GM12891 (cell line): ENCODE measurements around the gene ITGAD.

Source experiments
- DNase-seq: peaks from one replicate; pipeline ENCODE4 v3.0.0; 2011; ENCODE audit warnings: low spot score; ENCODE audit not compliant: insufficient read length
- FAIRE-seq: peaks from 2 replicates; lab custom pipeline; 2011; peaks lifted over from hg19 to GRCh38; lab: Jason Lieb, UNC
- PAX5 ChIP-seq: IDR thresholded peaks from 2 replicates; pipeline ENCODE4 v1.6.1; 2011; ENCODE audit warnings: low read length, moderate library complexity, mild to moderate bottlenecking; ENCODE audit not compliant: insufficient read depth, severe bottlenecking
- POLR2A ChIP-seq: IDR thresholded peaks from 2 replicates; pipeline ENCODE4 v1.6.1; 2011; ENCODE audit warnings: low read depth, low read length, control low read depth
- POLR2AphosphoS5 ChIP-seq: IDR thresholded peaks from 2 replicates; pipeline ENCODE4 v1.6.1; 2011; ENCODE audit warnings: low read depth, low read length, control low read depth
- POU2F2 ChIP-seq: IDR thresholded peaks from 2 replicates; pipeline ENCODE4 v1.6.1; 2011; ENCODE audit warnings: low read depth, mild to moderate bottlenecking, control low read depth, low read length, moderate library complexity
- SPI1 ChIP-seq: IDR thresholded peaks from 2 replicates; pipeline ENCODE4 v1.6.1; 2011; ENCODE audit warnings: low read depth, low read length, control low read depth
- TAF1 ChIP-seq: IDR thresholded peaks from 2 replicates; pipeline ENCODE4 v1.6.1; 2011; ENCODE audit warnings: low read depth, low read length, control low read depth

ITGAD gene

GRCh38 chr16:31382485-31383161 lies 10.5 kb upstream of the ITGAD start:
- TF ChIP-seq PAX5 (no peak), POLR2AphosphoS5 (no peak), SPI1 (no peak), POLR2A (no peak), TAF1 (no peak), POU2F2 (no peak)
- FAIRE-seq (peak; percentile 84), DNase-seq (peak; percentile 73)

- DNase-seq: no peak
- TF ChIP-seq PAX5 (no peak), SPI1 (no peak), TAF1 (no peak), POLR2AphosphoS5 (no peak), POLR2A (no peak), POU2F2 (no peak)
- no peak for FAIRE-seq
These were observed 7.5 kb upstream of the ITGAD start for GRCh38 chr16:31385680-31386079.

GRCh38 chr16:31386157-31386984 lies 6.8 kb upstream of the ITGAD start:
- FAIRE-seq (no peak), DNase-seq (no peak)
- TF ChIP-seq POLR2AphosphoS5: no peak
- peak; percentile 39; the same call in 1 of the 2 replicates for TF ChIP-seq POU2F2
- TF ChIP-seq TAF1: no peak

- DNase-seq (no peak), FAIRE-seq (no peak)
- TF ChIP-seq PAX5 (no peak), POU2F2 (no peak), POLR2AphosphoS5 (no peak), POLR2A (no peak), SPI1 (no peak), TAF1 (no peak)
These were observed 4.6 kb upstream of the ITGAD start for GRCh38 chr16:31388535-31388934.

GRCh38 chr16:31390504-31391041 lies 2.6 kb upstream of the ITGAD start:
- FAIRE-seq: no peak
- no peak for TF ChIP-seq TAF1
- TF ChIP-seq POLR2AphosphoS5: no peak
- no peak for TF ChIP-seq POLR2A
- no peak for TF ChIP-seq SPI1
- no peak for TF ChIP-seq PAX5
- TF ChIP-seq POU2F2: no peak

GRCh38 chr16:31395647-31396046 lies 2.5 kb downstream of the ITGAD start:
- no peak for TF ChIP-seq POLR2A
- TF ChIP-seq SPI1: no peak
- no peak for TF ChIP-seq PAX5
- TF ChIP-seq POLR2AphosphoS5: no peak
- TF ChIP-seq POU2F2: no peak
- DNase-seq (no peak), FAIRE-seq (no peak)

More at GRCh38 chr16:31390504-31391041, 2.6 kb upstream of the ITGAD start:
- DNase-seq: no peak

GRCh38 chr16:31397096-31397660 lies 4.0 kb downstream of the ITGAD start:
- DNase-seq (no peak), FAIRE-seq (no peak)
- TF ChIP-seq SPI1: no peak
- no peak for TF ChIP-seq POLR2A
- TF ChIP-seq POLR2AphosphoS5: no peak
- TF ChIP-seq PAX5: no peak
- TF ChIP-seq TAF1: no peak
- TF ChIP-seq POU2F2: no peak

- FAIRE-seq (no peak), DNase-seq (no peak)
- TF ChIP-seq POLR2AphosphoS5: no peak
- no peak for TF ChIP-seq POU2F2
These were observed 4.6 kb downstream of the ITGAD start for GRCh38 chr16:31397701-31398100.

GRCh38 chr16:31400191-31400590 lies 7.1 kb downstream of the ITGAD start:
- TF ChIP-seq SPI1 (no peak), POU2F2 (no peak), PAX5 (no peak)
- FAIRE-seq (no peak), DNase-seq (no peak)
